AG09309 (cell line): ENCODE measurements around the gene CDH16.
"Not testable (repeated sequence)": the region's sequence is repeated elsewhere in the genome, so short reads cannot be mapped to it uniquely, and the experiment has no call there.

ENCODE experiments used
- DNase-seq: peaks from one replicate; pipeline ENCODE4 v3.0.0-alpha.2; 2010; ENCODE audit warnings: low read depth
- H3K4me3 ChIP-seq: 2 replicates; pipeline ENCODE4 v1.5.1; 2011; ENCODE audit warnings: mild to moderate bottlenecking, low read depth, low read length, moderate library complexity; ENCODE audit not compliant: control insufficient read depth
- CTCF ChIP-seq: IDR thresholded peaks from 2 replicates; pipeline ENCODE4 v1.5.1; 2011; ENCODE audit warnings: mild to moderate bottlenecking, low read depth, low read length, inconsistent platforms; ENCODE audit not compliant: insufficient read depth, control insufficient read depth; ENCODE audit errors: missing control alignments

CDH16 gene

GRCh38 chr16:66871840-66872239, 46.8 kb downstream of the CDH16 start:
- DNase-seq, result no peak
- H3K4me3 ChIP-seq, result no peak overlapping the region
- no peak for TF ChIP-seq CTCF

- not testable (repeated sequence) for DNase-seq, H3K4me3 ChIP-seq
Measured at GRCh38 chr16:66871363-66871762, 47.3 kb downstream of the CDH16 start.

- H3K4me3 ChIP-seq, result no peak overlapping the region
- no peak for TF ChIP-seq CTCF
- no peak for DNase-seq
Measured at GRCh38 chr16:66869424-66869823, 49.3 kb downstream of the CDH16 start.

GRCh38 chr16:66863707-66864106, 55.0 kb downstream of the CDH16 start:
- H3K4me3 ChIP-seq, result no peak overlapping the region
- TF ChIP-seq CTCF, result no peak
- DNase-seq, result no peak

GRCh38 chr16:66862023-66862520, 56.6 kb downstream of the CDH16 start:
- no peak for DNase-seq
- TF ChIP-seq CTCF, result no peak
- no peak overlapping the region for H3K4me3 ChIP-seq

GRCh38 chr16:66859397-66860068, 59.2 kb downstream of the CDH16 start:
- no peak overlapping the region for H3K4me3 ChIP-seq
- no peak for DNase-seq
- no peak for TF ChIP-seq CTCF

- no peak overlapping the region for H3K4me3 ChIP-seq
- DNase-seq, result no peak
- no peak for TF ChIP-seq CTCF
Measured at GRCh38 chr16:66858740-66859396, 59.8 kb downstream of the CDH16 start.
